WTC11 (cell line): ENCODE data around the gene GJC3. TPM values are rescaled to one million over a fixed set of nuclear protein-coding genes. Genes with fewer than 3 reads are reported as not detected.

ENCODE experiments used
- ATAC-seq: fragments of 200-7000 bp; cut with Tn5 transposase; 2 replicates; pipeline ENCODE4 v1.10.0; 2021; ENCODE audit warnings: mild to moderate bottlenecking, moderate library complexity
- CTCF ChIA-PET: fragments of 300-600 bp; sonication (Branson Sonifier 250); formaldehyde crosslinking; loops from one replicate; lab custom pipeline; 2021; ENCODE audit warnings: antibody characterized with exemption; lab: Charles Lee
- POLR2A ChIA-PET: fragments of 350-600 bp; sonication (Branson Sonifier 250); formaldehyde crosslinking; loops from one replicate; lab custom pipeline; 2021; ENCODE audit warnings: antibody characterized with exemption; lab: Charles Lee
- DNase-seq: peaks from one replicate; pipeline ENCODE4 v3.0.0; 2021; ENCODE audit warnings: low spot score
- H3K27ac Mint-ChIP-seq: 2 replicates; pipeline ENCODE4 v1.8.0; 2021; ENCODE audit warnings: mixed read lengths
- H3K27me3 Mint-ChIP-seq: 2 replicates; pipeline ENCODE4 v1.8.0; 2021; ENCODE audit warnings: low read depth, mild to moderate bottlenecking, moderate library complexity, mixed read lengths
- H3K36me3 Mint-ChIP-seq: 2 replicates; pipeline ENCODE4 v1.8.0; 2021; ENCODE audit warnings: mixed read lengths
- H3K4me1 Mint-ChIP-seq: 2 replicates; pipeline ENCODE4 v1.8.0; 2022; ENCODE audit warnings: mixed read lengths
- H3K4me3 Mint-ChIP-seq: 2 replicates; pipeline ENCODE4 v1.8.0; 2021; ENCODE audit warnings: mild to moderate bottlenecking, moderate library complexity, mixed read lengths
- H3K9me3 Mint-ChIP-seq: 2 replicates; pipeline ENCODE4 v1.8.0; 2021; ENCODE audit warnings: mixed read lengths
- ATF1 ChIP-seq: sonication (generic); formaldehyde crosslinking; IDR thresholded peaks from 2 replicates; pipeline ENCODE4 v1.8.1; 2023; ENCODE audit warnings: mild to moderate bottlenecking, moderate library complexity, missing genetic modification reagents
- ATF3 ChIP-seq: sonication (generic); formaldehyde crosslinking; conservative IDR thresholded peaks from 2 replicates; pipeline ENCODE4 v1.8.1; 2022; ENCODE audit warnings: mild to moderate bottlenecking, missing genetic modification reagents
- CBFB ChIP-seq: sonication (generic); formaldehyde crosslinking; IDR thresholded peaks from 2 replicates; pipeline ENCODE4 v1.8.1; 2022; ENCODE audit warnings: mild to moderate bottlenecking, low read depth, missing genetic modification reagents
- E2F4 ChIP-seq: sonication (generic); formaldehyde crosslinking; IDR thresholded peaks from 2 replicates; pipeline ENCODE4 v1.8.1; 2022; ENCODE audit warnings: low read depth, mild to moderate bottlenecking, moderate library complexity, missing genetic modification reagents, borderline replicate concordance
- ETV6 ChIP-seq: sonication (generic); formaldehyde crosslinking; IDR thresholded peaks from 2 replicates; pipeline ENCODE4 v1.8.1; 2022; ENCODE audit warnings: mild to moderate bottlenecking, missing genetic modification reagents
- FOXJ3 ChIP-seq: sonication (generic); formaldehyde crosslinking; IDR thresholded peaks from 2 replicates; pipeline ENCODE4 v1.9.0; 2021; ENCODE audit warnings: missing genetic modification reagents, mild to moderate bottlenecking, borderline replicate concordance
- FOXK1 ChIP-seq: sonication (generic); formaldehyde crosslinking; IDR thresholded peaks from 2 replicates; pipeline ENCODE4 v1.8.0; 2022; ENCODE audit warnings: mild to moderate bottlenecking, moderate library complexity, missing genetic modification reagents
- FOXP4 ChIP-seq: sonication (generic); formaldehyde crosslinking; IDR thresholded peaks from 2 replicates; pipeline ENCODE4 v1.8.0; 2022; ENCODE audit warnings: mild to moderate bottlenecking, missing genetic modification reagents
- GRHL2 ChIP-seq: fragments of 250-450 bp; sonication (Bioruptor Pico); IDR thresholded peaks from 2 replicates; pipeline ENCODE4 v1.8.0; 2022; ENCODE audit warnings: mild to moderate bottlenecking, moderate library complexity; ENCODE audit not compliant: insufficient replicate concordance, severe bottlenecking
- JUN ChIP-seq: sonication (generic); formaldehyde crosslinking; IDR thresholded peaks from 2 replicates; pipeline ENCODE4 v1.8.0; 2023; ENCODE audit warnings: mild to moderate bottlenecking, missing genetic modification reagents
- MLX ChIP-seq: sonication (generic); formaldehyde crosslinking; IDR thresholded peaks from 2 replicates; pipeline ENCODE4 v1.8.1; 2023; ENCODE audit warnings: mild to moderate bottlenecking, missing genetic modification reagents, moderate library complexity
- MXD4 ChIP-seq: fragments of 250-450 bp; sonication (Bioruptor Pico); IDR thresholded peaks from 2 replicates; pipeline ENCODE4 v1.8.0; 2021; ENCODE audit warnings: mild to moderate bottlenecking, moderate library complexity, borderline replicate concordance
- NFYB ChIP-seq: sonication (generic); formaldehyde crosslinking; conservative IDR thresholded peaks from 2 replicates; pipeline ENCODE4 v1.8.0; 2022; ENCODE audit warnings: low read depth, missing genetic modification reagents
- NR1H2 ChIP-seq: sonication (generic); formaldehyde crosslinking; IDR thresholded peaks from 2 replicates; pipeline ENCODE4 v1.9.0; 2021; ENCODE audit warnings: mild to moderate bottlenecking, moderate library complexity, missing genetic modification reagents
- NR2C2 ChIP-seq: sonication (generic); formaldehyde crosslinking; IDR thresholded peaks from 2 replicates; pipeline ENCODE4 v1.8.0; 2022; ENCODE audit warnings: mild to moderate bottlenecking, missing genetic modification reagents
- NR3C1 ChIP-seq: sonication (generic); formaldehyde crosslinking; conservative IDR thresholded peaks from 2 replicates; pipeline ENCODE4 v1.8.1; 2023; ENCODE audit warnings: low read depth, mild to moderate bottlenecking, missing genetic modification reagents
- OVOL2 ChIP-seq: fragments of 250-450 bp; sonication (Bioruptor Pico); IDR thresholded peaks from 2 replicates; pipeline ENCODE4 v1.9.0; 2021; ENCODE audit warnings: mild to moderate bottlenecking, borderline replicate concordance
- RELA ChIP-seq: sonication (generic); formaldehyde crosslinking; IDR thresholded peaks from 2 replicates; pipeline ENCODE4 v1.8.1; 2022; ENCODE audit warnings: missing genetic modification reagents, mild to moderate bottlenecking, borderline replicate concordance
- TCF7 ChIP-seq: sonication (generic); formaldehyde crosslinking; IDR thresholded peaks from 2 replicates; pipeline ENCODE4 v1.8.0; 2022; ENCODE audit warnings: mild to moderate bottlenecking, low read depth, missing genetic modification reagents, moderate library complexity
- ZBTB43 ChIP-seq: sonication (generic); formaldehyde crosslinking; IDR thresholded peaks from 2 replicates; pipeline ENCODE4 v1.8.1; 2023; ENCODE audit warnings: mild to moderate bottlenecking, missing genetic modification reagents
- ZMAT4 ChIP-seq: fragments of 250-450 bp; sonication (Bioruptor Pico); IDR thresholded peaks from 2 replicates; pipeline ENCODE4 v1.9.0; 2021; ENCODE audit warnings: mild to moderate bottlenecking
- ZNF121 ChIP-seq: sonication (generic); formaldehyde crosslinking; IDR thresholded peaks from 2 replicates; pipeline ENCODE4 v1.8.0; 2023; ENCODE audit warnings: missing genetic modification reagents
- ZNF232 ChIP-seq: sonication (generic); formaldehyde crosslinking; IDR thresholded peaks from 2 replicates; pipeline ENCODE4 v1.8.0; 2022; ENCODE audit warnings: mild to moderate bottlenecking, missing genetic modification reagents
- ZNF263 ChIP-seq: sonication (generic); formaldehyde crosslinking; IDR thresholded peaks from 2 replicates; pipeline ENCODE4 v1.8.1; 2022; ENCODE audit warnings: low read depth, mild to moderate bottlenecking, moderate library complexity, missing genetic modification reagents
- ZNF416 ChIP-seq: fragments of 250-450 bp; sonication (Bioruptor Pico); IDR thresholded peaks from 2 replicates; pipeline ENCODE4 v1.9.0; 2021; ENCODE audit warnings: mild to moderate bottlenecking, inconsistent platforms
- ZNF423 ChIP-seq: fragments of 250-450 bp; sonication (Bioruptor Pico); IDR thresholded peaks from 2 replicates; pipeline ENCODE4 v2.1.2; 2022; ENCODE audit warnings: mild to moderate bottlenecking, moderate library complexity
- ZNF512 ChIP-seq: sonication (generic); formaldehyde crosslinking; IDR thresholded peaks from 2 replicates; pipeline ENCODE4 v1.8.1; 2022; ENCODE audit warnings: missing genetic modification reagents, borderline replicate concordance
- ZNF671 ChIP-seq: fragments of 250-450 bp; sonication (Bioruptor Pico); IDR thresholded peaks from 2 replicates; pipeline ENCODE4 v1.8.0; 2021; ENCODE audit warnings: mild to moderate bottlenecking
- total RNA-seq: library from RNA; stranded (reverse); gene quantifications from 3 replicates; pipeline ENCODE4 v1.2.3, GENCODE V29; 2021

Gene GJC3
- total RNA-seq, 1 experiment from 2014 or later: 2.9 TPM

GRCh38 chr7:99919814-99920112, 9.7 kb downstream of the GJC3 start:
- CTCF ChIA-PET: interaction anchor here (0.9 to 3.6 kb wide), 10 partner anchors 10 to 394 kb away, joined by 3 to 36 read pairs (median 6); partner anchors contain the start of genes GJC3 and ZSCAN25
- TF ChIP-seq FOXP4 (CRISPR knock-in tag) (no peak), TCF7 (no peak), ZMAT4 (CRISPR knock-in tag) (no peak), ZNF512 (CRISPR knock-in tag) (no peak), NR1H2 (CRISPR knock-in tag) (no peak), ETV6 (CRISPR knock-in tag) (no peak), ZNF263 (CRISPR knock-in tag) (no peak), CBFB (CRISPR knock-in tag) (no peak), ZNF232 (CRISPR knock-in tag) (no peak), GRHL2 (CRISPR knock-in tag) (no peak), ZNF671 (CRISPR knock-in tag) (no peak), OVOL2 (CRISPR knock-in tag) (no peak), NFYB (CRISPR knock-in tag) (no peak), ATF3 (CRISPR knock-in tag) (no peak), MLX (CRISPR knock-in tag) (no peak), ZNF416 (CRISPR knock-in tag) (no peak), FOXJ3 (CRISPR knock-in tag) (no peak), NR2C2 (CRISPR knock-in tag) (no peak)
- H3K4me1 Mint-ChIP-seq: peaks cover 7% of the 10 kb centered on the region
- H3K36me3 Mint-ChIP-seq: peaks cover 38% of the 10 kb centered on the region
- no peak for DNase-seq
- H3K27me3 Mint-ChIP-seq: peaks cover 3% of the 10 kb centered on the region
- H3K27ac Mint-ChIP-seq: peak overlapping the region; percentile 89
- H3K9me3 Mint-ChIP-seq: peaks cover 35% of the 10 kb centered on the region
- ATAC-seq: no peak
- POLR2A ChIA-PET: interaction anchor here (0.6 to 1.9 kb wide), 6 partner anchors 24 to 848 kb away, joined by 3 to 10 read pairs (median 6); no protein-coding TSS in a partner anchor
- H3K4me3 Mint-ChIP-seq: peak overlapping the region; percentile 72

- DNase-seq (peak; percentile 62), ATAC-seq (peak; percentile 94)
- peaks cover 7% of the 10 kb centered on the region for H3K4me1 Mint-ChIP-seq
- peaks cover 35% of the 10 kb centered on the region for H3K9me3 Mint-ChIP-seq
- peak within 1 kb of the TSS; percentile 72 for H3K4me3 Mint-ChIP-seq
- peaks cover 3% of the 10 kb centered on the region for H3K27me3 Mint-ChIP-seq
- ChIA-PET POLR2A (interaction anchor here (0.6 to 1.9 kb wide), 8 partner anchors 25 to 847 kb away, joined by 3 to 10 read pairs (median 6); no protein-coding TSS in a partner anchor), CTCF (interaction anchor here (0.6 to 3.6 kb wide), 12 partner anchors 10 to 394 kb away, joined by 3 to 36 read pairs (median 6); partner anchors contain the start of genes GJC3 and ZSCAN25)
- H3K27ac Mint-ChIP-seq: peak within 1 kb of the TSS; percentile 89
- H3K36me3 Mint-ChIP-seq: peaks cover 42% of the 10 kb centered on the region
- TF ChIP-seq NR3C1 (CRISPR knock-in tag) (no peak), MXD4 (CRISPR knock-in tag) (no peak), JUN (CRISPR knock-in tag) (no peak), ZNF121 (no peak), ZBTB43 (CRISPR knock-in tag) (no peak), ATF1 (CRISPR knock-in tag) (no peak), NR2C2 (CRISPR knock-in tag) (peak; percentile 10; the same call in 1 of the 2 replicates), ZNF423 (CRISPR knock-in tag) (no peak), E2F4 (CRISPR knock-in tag) (no peak), FOXK1 (peak; percentile 18; the same call in 1 of the 2 replicates), RELA (CRISPR knock-in tag) (peak; percentile 49; the same call in 1 of the 2 replicates)
Observed at GRCh38 chr7:99918959-99919813, 10.2 kb downstream of the GJC3 start, which contains the start of gene TRIM4. Gene TRIM4 (minus strand): TSS chr7:99919530. CDS start chr7:99919401, 129 bp downstream.
